HepG2 (cell line): ENCODE measurements around the gene IRGQ. TPM values are rescaled to one million over a fixed set of nuclear protein-coding genes. Genes with fewer than 3 reads are reported as not detected.
A peak's percentile ranks its signal among the peaks of the same experiment; 100 is the strongest.

Source experiments
- JARID2 ChIP-seq: sonication (generic); formaldehyde crosslinking; IDR thresholded peaks from 2 replicates; pipeline ENCODE4 v1.8.1; 2023; ENCODE audit warnings: missing genetic modification reagents, inconsistent platforms; ENCODE audit not compliant: insufficient replicate concordance
- SSRP1 ChIP-seq: IDR thresholded peaks from 2 replicates; pipeline ENCODE4 v1.6.1; 2016; ENCODE audit warnings: control low read depth
- TCF7 ChIP-seq: sonication (generic); IDR thresholded peaks from 2 replicates; pipeline ENCODE4 v1.6.1; 2016; ENCODE audit warnings: antibody characterized with exemption, low read depth
- TOE1 ChIP-seq: sonication (generic); formaldehyde crosslinking; IDR thresholded peaks from 2 replicates; pipeline ENCODE4 v1.4.0; 2020; ENCODE audit warnings: mild to moderate bottlenecking, missing genetic modification reagents
- ZNF264 ChIP-seq: sonication (generic); formaldehyde crosslinking; IDR thresholded peaks from 2 replicates; pipeline ENCODE4 v1.4.0; 2020; ENCODE audit warnings: missing genetic modification reagents
- ZNF598 ChIP-seq: sonication (generic); formaldehyde crosslinking; IDR thresholded peaks from 2 replicates; pipeline ENCODE4 v1.5.1; 2020; ENCODE audit warnings: mild to moderate bottlenecking, missing genetic modification reagents, borderline replicate concordance
- ZNF709 ChIP-seq: sonication (generic); formaldehyde crosslinking; IDR thresholded peaks from 2 replicates; pipeline ENCODE4 v1.5.0; 2020; ENCODE audit warnings: mild to moderate bottlenecking, missing genetic modification reagents
- ZNF782 ChIP-seq: sonication (generic); formaldehyde crosslinking; IDR thresholded peaks from 2 replicates; pipeline ENCODE4 v1.4.0; 2020; ENCODE audit warnings: missing genetic modification reagents, mild to moderate bottlenecking, borderline replicate concordance
- polyA plus RNA-seq, 8 experiments: library from polyadenylated mRNA; depleted of rRNA in 3 of 8; stranded (reverse) in 7 of 8; unstranded in 1 of 8; fragments of >200 nt; fragmentation: Illumina TruSeq in 4 of 8; extraction: Trizol in 4 of 8; gene quantifications; 2 replicates each; pipeline versions ENCODE4 v1.2.1 to v1.2.3, GENCODE V29; 2011 to 2016; ENCODE audit warnings: low read depth in 4 of 8, missing spikeins in 1 of 8, mixed read lengths in 1 of 8; ENCODE audit not compliant: insufficient read depth in 1 of 8
- total RNA-seq, 5 experiments: library from RNA; depleted of rRNA; stranded (reverse); fragments of >200 nt; fragmentation: Illumina TruSeq; extraction: Trizol; gene quantifications; 2 replicates each; pipeline ENCODE4 v1.2.3, GENCODE V29; 2016; ENCODE audit warnings: low read depth in 1 of 5
- TF ChIP-seq, protein P1 (sequence below): sonication (generic); formaldehyde crosslinking; IDR thresholded peaks from 2 replicates; pipeline ENCODE4 v1.4.0; 2020; ENCODE audit warnings: missing genetic modification reagents
- TF ChIP-seq, protein P2 (sequence below): sonication (generic); formaldehyde crosslinking; IDR thresholded peaks from 2 replicates; pipeline ENCODE4 v1.4.0; 2020; ENCODE audit warnings: low read depth, mild to moderate bottlenecking, missing genetic modification reagents
- TF ChIP-seq, protein P3 (sequence below): sonication (generic); formaldehyde crosslinking; IDR thresholded peaks from 2 replicates; pipeline ENCODE4 v1.5.0; 2020; ENCODE audit warnings: mild to moderate bottlenecking, missing genetic modification reagents, moderate library complexity
- TF ChIP-seq, protein P4 (sequence below): sonication (generic); formaldehyde crosslinking; IDR thresholded peaks from 2 replicates; pipeline ENCODE4 v1.8.0; 2022; ENCODE audit warnings: missing genetic modification reagents, mild to moderate bottlenecking, inconsistent platforms, borderline replicate concordance

The IRGQ gene
- total and polyA plus RNA-seq, 2 of the 13 experiments (the other 11 are each of a cell fraction or from before 2014, with no cell fraction given), result 11.6 to 12.4 TPM

DNA sequence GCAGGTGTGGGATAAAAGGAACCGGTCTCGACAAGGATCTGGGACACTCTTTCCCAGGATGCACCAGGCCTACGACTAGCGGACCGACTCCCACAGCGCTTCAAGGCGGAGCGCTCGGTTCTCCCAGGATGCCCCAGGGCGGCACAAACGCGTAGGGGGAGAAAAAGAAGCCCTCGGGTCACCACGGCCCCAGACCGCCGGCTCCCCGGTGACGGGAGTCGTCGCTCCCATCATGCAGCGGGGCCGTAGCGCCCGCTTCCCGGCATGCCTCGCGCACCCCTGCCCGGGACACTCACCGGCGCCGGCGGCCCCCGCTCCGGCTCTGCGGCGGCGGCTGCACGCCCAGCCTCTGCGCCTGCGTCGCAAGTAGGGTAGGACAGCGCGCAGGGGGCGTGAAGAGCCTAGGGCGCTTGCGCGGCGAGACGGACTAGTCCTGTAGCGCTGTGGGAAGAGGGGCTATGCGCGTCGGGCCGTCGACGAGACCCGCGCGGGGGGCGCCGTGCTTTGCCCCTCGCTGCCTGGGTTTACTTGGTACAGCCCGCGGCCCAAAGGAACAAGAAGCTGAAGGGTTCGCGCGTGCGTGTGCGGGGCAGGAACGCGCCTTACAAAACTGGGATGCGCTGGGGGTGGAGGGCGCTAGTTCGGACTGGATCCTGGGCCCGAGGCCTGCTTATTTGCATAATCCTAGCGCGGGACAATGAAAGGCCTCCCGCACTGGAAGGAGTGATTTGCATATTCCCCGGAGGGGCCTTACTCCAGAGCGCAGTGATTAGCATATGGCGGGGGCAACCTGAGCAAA, 23.5 kb upstream of the IRGQ start, which contains the start of gene ZNF428 (continued):
- TF ChIP-seq ZNF598 (CRISPR knock-in tag), result peak; percentile 75; the same call in 1 of the 2 replicates
- TF ChIP-seq TOE1, result no peak
- no peak for TF ChIP-seq JARID2
- TF ChIP-seq ZNF709 (CRISPR knock-in tag), result peak; percentile 89; the same call in 1 of the 2 replicates
- peak; percentile 13 for TF ChIP-seq ZNF782
- TF ChIP-seq, protein P1, sequence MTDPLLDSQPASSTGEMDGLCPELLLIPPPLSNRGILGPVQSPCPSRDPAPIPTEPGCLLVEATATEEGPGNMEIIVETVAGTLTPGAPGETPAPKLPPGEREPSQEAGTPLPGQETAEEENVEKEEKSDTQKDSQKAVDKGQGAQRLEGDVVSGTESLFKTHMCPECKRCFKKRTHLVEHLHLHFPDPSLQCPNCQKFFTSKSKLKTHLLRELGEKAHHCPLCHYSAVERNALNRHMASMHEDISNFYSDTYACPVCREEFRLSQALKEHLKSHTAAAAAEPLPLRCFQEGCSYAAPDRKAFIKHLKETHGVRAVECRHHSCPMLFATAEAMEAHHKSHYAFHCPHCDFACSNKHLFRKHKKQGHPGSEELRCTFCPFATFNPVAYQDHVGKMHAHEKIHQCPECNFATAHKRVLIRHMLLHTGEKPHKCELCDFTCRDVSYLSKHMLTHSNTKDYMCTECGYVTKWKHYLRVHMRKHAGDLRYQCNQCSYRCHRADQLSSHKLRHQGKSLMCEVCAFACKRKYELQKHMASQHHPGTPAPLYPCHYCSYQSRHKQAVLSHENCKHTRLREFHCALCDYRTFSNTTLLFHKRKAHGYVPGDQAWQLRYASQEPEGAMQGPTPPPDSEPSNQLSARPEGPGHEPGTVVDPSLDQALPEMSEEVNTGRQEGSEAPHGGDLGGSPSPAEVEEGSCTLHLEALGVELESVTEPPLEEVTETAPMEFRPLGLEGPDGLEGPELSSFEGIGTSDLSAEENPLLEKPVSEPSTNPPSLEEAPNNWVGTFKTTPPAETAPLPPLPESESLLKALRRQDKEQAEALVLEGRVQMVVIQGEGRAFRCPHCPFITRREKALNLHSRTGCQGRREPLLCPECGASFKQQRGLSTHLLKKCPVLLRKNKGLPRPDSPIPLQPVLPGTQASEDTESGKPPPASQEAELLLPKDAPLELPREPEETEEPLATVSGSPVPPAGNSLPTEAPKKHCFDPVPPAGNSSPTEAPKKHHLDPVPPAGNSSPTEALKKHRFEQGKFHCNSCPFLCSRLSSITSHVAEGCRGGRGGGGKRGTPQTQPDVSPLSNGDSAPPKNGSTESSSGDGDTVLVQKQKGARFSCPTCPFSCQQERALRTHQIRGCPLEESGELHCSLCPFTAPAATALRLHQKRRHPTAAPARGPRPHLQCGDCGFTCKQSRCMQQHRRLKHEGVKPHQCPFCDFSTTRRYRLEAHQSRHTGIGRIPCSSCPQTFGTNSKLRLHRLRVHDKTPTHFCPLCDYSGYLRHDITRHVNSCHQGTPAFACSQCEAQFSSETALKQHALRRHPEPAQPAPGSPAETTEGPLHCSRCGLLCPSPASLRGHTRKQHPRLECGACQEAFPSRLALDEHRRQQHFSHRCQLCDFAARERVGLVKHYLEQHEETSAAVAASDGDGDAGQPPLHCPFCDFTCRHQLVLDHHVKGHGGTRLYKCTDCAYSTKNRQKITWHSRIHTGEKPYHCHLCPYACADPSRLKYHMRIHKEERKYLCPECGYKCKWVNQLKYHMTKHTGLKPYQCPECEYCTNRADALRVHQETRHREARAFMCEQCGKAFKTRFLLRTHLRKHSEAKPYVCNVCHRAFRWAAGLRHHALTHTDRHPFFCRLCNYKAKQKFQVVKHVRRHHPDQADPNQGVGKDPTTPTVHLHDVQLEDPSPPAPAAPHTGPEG (CRISPR knock-in tag), result peak; percentile 90
- TF ChIP-seq ZNF264 (CRISPR knock-in tag), result peak; percentile 59; the same call in 1 of the 2 replicates
- TF ChIP-seq, protein P2, sequence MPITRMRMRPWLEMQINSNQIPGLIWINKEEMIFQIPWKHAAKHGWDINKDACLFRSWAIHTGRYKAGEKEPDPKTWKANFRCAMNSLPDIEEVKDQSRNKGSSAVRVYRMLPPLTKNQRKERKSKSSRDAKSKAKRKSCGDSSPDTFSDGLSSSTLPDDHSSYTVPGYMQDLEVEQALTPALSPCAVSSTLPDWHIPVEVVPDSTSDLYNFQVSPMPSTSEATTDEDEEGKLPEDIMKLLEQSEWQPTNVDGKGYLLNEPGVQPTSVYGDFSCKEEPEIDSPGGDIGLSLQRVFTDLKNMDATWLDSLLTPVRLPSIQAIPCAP (CRISPR knock-in tag), result no peak; the same call in none of the 2 replicates
- TF ChIP-seq, protein P3, sequence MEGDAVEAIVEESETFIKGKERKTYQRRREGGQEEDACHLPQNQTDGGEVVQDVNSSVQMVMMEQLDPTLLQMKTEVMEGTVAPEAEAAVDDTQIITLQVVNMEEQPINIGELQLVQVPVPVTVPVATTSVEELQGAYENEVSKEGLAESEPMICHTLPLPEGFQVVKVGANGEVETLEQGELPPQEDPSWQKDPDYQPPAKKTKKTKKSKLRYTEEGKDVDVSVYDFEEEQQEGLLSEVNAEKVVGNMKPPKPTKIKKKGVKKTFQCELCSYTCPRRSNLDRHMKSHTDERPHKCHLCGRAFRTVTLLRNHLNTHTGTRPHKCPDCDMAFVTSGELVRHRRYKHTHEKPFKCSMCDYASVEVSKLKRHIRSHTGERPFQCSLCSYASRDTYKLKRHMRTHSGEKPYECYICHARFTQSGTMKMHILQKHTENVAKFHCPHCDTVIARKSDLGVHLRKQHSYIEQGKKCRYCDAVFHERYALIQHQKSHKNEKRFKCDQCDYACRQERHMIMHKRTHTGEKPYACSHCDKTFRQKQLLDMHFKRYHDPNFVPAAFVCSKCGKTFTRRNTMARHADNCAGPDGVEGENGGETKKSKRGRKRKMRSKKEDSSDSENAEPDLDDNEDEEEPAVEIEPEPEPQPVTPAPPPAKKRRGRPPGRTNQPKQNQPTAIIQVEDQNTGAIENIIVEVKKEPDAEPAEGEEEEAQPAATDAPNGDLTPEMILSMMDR (CRISPR knock-in tag), result peak; percentile 35; the same call in 1 of the 2 replicates
- TF ChIP-seq, protein P4, sequence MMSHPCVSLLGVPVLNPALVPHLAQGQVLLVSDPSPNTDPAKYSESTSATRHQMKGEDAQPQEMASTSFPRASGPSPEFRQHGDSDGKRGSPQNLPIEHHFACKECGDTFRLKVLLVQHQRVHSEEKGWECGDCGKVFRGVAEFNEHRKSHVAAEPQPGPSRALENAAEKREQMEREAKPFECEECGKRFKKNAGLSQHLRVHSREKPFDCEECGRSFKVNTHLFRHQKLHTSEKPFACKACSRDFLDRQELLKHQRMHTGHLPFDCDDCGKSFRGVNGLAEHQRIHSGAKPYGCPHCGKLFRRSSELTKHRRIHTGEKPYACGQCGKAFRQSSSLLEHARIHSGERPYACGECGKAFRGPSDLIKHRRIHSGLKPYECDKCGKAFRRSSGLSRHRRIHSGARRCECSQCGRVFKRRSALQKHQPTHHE (CRISPR knock-in tag), result peak; percentile 78
- no peak for TF ChIP-seq SSRP1
- 0 out of 2 replicates have a peak, but pooled peaks have one; percentile 18 for TF ChIP-seq TCF7
